CD4-positive, alpha-beta T cell treated with Interferon gamma for 1 hour (primary cell): Measurements from ENCODE around the gene RALGPS1.

ENCODE experiments used
- DNase-seq: peaks from one replicate; pipeline ENCODE4 v3.0.0-alpha.2; 2020

RALGPS1 gene

DNA sequence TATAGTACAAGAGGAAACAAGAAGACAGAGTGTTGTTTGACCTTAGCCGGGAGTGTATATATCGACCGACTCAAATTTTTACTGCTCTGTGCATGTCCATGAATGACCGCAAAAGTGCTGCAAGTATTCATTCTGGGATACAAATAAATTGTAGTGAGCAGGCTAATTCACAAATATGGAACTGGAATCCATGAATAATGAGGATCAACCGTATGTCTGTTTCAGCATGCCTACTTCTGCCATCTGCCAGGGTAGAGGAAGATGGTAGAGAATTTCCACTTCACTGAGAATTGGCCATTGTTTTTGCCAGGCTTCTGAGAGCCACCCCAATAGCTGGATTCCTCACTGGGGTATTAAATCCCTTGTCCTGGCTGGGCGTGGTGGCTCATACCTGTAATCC is 8.5 kb upstream of the RALGPS1 start:
- no peak for DNase-seq

DNA sequence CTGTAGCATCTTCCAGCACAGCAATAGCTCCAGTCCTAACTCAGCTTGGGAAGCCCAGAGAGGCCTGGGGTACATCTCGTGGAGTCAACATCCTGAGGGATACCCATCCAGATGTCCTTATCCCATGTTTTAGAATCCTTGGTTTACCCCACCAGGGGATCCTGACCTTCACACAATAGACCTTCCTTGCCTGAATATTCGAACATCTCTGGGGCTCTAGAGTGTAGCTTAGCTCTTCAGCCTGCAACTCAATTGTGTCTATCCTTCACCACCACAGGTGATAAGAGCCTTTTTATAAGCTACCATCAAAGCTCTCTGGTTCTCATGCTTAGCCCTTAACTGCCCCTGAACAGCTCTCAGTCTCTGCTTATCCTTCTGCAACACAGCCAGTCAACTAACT is 7.5 kb upstream of the RALGPS1 start:
- no peak for DNase-seq

DNA sequence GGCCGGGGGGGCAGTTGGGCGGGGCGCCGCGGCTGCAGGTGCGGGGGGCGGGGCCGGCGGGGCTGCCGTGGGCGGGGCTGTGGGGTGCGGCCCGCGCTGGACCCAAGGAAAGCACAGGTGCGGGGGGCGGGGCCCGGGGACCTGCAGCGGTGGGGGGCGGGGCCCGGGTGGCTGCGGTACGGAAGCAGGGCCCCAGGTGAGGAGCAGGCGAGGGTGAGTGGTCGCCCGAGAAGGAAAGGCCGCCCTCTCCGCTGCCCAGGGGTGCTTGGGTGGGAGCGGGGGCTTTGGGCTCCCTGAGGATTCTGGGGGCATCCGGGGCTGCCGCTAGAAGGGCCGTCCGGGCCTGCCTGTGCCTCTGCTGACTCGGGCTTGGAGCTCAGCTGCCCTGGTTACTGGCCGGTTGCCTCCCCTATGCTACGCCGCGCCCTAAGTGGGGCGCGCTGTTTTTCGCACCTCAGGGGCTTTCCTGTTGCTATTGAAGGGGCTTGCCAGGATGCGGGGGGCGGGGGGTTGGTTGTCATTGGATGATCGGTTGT is 767 bp downstream of the RALGPS1 start:
- peak; percentile 56 for DNase-seq

DNA sequence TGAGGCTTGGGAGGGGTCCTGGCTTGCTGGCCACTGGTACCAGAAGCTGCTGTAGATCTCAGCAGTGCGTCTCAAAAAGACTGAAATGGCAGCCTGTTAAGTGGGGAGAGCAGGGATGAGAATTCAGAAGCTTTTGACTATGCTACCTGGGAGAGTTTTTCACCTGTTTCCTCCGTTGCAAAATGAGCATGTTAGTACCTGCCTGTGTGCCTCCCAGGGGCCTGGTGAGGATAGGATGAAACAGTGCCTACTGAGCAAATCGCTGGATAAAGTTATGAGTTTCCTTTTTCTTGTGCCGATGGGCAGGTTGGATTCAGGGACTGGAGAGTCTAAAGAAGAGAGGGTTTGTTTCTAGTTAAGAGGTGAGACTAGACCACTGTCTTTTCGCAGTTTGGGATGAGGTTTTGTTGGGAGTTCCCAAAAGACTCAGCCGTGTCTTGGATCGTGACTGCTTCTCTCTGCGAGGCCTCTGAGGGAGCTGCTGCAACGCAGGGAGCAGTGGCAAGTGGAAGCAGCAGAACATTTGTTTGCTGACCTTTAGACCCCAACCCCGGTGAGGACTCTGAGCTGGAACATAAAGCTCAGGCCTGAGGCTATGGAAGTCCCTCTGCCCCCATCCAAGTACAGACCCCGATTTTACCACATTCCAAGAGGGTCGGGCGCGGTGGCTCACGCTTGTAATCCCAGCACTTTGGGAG is 1.4 kb downstream of the RALGPS1 start:
- no peak for DNase-seq

DNA sequence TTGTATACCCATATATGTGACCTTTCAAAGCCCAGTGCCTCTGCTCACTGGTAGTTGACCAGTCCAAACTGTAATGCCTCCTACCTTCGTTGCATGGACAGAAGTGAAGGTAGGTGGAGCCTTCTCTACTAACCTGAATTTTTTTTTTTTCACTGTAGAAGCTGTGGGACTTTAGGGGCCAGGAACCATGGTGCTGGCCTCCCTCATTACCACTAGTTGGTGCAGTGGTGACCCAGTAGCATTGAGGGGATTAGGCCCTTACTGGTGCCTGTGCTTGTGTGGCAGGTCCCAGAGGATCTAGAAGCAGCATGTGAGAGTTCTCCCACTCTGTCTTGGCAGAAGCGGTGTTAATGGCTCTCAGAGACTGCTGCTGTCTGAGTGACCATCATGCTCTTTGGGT is 2.3 kb downstream of the RALGPS1 start:
- DNase-seq, result no peak

DNA sequence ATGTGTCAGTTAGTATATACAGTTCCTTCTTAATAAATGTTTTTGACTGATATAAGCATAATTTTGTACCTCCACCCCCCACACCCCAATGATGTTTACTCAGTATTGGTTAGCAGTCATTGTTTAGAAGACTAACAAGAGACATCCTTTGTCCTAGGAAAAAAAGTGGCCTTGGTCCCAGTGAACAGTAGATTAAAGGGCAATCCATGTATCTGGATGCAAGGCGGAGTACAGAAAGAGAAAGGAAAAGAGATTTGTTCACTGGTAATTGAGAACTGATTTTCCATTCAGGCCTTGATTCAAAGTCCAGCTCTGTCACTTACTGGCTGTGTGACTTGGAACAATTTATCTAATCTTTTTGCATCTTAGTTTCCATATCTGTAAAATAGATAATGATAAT is 4.6 kb downstream of the RALGPS1 start:
- DNase-seq, result no peak

DNA sequence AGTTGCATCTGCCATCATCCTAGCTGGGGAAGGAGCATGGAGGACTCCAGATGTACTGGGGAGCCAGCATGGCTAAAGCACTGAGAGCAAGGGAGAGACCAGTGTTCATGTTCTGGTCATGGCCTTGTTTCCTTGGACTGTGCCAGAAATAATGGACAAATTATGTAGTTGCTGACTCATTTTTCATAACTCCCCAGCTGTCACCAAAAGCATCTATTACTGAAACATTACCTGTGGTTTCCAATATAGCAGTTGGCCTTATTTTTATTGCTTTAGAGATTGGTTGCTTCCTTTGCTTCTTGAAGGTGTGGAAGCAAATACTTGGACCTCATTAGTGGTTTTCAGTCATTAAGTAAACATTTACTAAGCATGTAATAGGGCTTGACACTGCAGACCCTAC is 11.3 kb downstream of the RALGPS1 start:
- DNase-seq, result no peak

DNA sequence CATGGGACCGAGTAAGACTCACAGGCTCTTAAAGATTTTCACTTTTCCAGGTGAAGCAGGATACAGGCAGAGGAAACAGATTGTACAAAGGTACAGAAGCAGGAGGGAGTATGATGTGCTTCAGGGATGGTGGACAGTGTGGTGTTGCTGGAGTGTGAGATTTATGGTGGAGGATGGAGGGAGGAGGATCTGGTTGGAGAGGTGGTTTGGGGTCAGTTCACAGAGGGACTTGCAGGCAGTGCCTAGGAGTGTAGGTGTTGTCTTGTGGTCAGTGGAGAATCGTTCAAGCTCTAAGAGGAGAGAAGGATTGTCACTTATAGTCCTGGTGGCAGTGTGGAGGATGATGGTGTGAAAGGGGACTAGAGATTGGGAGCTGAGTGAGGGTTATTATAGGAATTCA is 11.8 kb downstream of the RALGPS1 start:
- no peak for DNase-seq

DNA sequence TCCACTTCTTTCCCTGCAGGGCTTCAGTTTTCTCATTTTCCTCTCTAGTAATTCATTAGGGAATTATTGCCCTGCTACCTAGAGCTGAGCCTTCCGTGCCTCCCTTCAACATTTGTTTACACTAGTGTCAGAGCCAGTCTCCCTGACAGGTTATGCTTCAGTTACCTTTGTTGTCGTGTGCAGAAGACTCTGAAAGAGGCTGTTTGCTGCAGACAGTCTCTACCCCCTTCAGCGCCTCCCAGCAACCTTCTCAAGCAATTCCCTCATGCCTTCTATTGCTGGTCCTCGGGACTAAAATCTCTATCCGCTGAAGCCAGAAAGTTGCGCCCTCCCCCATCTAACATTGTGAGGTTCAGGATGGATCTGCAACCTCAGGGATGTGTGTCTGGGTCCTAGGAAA is 12.8 kb downstream of the RALGPS1 start:
- no peak for DNase-seq

DNA sequence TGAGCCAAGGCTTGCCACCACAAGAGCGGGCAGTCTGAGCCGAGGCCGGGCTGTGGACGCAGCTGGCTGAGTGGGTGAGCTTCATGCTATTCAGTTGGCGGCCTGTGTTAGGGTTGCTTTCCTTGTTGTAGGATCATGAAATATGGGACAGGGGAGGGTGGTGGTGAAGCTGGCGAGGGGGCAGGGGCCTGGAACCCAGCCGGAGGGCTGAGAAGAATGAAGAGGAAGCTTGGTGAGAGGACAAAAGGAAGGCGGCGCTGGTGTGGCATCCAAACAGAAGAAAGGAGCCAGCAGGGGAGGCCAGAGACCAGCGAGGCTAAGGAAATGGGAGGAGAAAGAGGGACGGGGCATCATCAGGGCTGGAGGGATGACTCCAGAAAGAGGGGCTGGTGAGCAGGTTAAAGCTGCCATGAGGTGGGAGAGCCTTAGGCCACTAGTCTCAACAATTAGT is 18.3 kb downstream of the RALGPS1 start:
- DNase-seq, result no peak

DNA sequence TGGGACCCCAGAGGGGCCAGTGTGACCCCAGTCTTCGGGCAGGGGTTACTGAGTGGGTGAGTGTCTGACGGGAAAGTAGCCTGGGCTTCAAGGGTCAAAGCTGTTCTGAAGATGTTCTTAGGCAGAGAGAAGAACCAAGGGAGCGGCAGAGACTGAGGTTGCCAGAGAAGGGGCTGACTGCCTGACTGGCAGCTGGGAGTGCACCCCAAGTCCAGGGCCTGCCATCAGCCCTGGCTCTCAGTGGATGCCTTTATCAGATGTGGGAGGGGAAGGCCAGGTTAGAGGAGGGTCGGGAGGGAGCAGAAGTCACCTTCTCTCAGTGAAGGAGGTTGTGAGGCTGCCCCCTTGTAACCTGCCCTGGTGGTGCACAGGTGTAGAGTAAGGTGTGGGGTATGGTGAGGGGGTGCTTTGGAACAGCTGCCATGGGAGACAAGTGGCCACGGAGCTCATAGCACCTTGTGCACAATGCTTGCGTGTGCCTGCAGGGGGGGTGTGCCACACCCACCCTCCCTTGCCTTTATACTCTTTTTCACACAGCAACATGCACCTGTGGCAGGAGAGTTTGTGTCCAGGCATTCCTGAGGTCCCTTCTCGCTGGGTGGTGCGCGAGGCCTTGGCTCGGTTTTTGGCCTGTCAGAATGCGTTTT is 18.9 kb downstream of the RALGPS1 start:
- DNase-seq, result no peak

DNA sequence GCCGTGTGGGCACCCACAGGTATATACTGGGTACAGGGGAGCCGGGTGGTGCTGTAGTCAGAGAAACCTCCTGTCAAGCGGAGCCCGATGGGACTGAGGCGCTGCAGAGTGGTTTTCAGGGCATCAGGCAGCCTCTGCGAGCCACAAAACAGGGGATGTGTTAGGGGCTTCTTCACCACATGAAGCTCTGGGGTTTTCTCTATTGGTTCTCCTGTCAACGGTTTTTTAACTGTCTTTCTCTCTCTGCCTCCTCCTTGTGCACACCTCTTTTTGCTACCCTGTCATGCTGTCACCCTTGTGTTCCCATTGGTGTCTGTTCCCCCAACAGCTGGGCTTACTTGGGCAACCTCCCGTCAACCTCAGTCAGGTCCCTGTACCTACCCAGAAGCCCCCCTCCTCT is 19.9 kb downstream of the RALGPS1 start:
- no peak for DNase-seq

DNA sequence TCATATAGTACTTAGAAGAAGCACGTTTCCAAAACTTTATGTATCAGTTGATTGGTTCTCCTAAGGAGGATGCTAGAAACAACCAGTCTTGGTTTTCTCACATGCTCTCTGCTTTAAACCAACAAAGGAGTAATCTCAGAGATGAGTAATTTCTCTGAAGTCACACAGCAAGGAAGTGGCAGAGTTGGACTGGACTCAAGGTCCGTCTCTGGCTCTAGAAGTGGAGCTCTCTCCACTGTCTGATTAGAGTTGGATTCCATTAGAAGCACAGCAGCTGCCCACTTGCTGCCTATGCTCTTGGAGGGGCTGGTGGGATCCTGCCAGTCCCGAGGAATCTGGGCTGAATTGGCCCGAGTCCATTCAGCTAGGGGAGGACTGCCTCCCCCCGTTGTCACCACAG is 21.0 kb downstream of the RALGPS1 start:
- DNase-seq, result no peak

DNA sequence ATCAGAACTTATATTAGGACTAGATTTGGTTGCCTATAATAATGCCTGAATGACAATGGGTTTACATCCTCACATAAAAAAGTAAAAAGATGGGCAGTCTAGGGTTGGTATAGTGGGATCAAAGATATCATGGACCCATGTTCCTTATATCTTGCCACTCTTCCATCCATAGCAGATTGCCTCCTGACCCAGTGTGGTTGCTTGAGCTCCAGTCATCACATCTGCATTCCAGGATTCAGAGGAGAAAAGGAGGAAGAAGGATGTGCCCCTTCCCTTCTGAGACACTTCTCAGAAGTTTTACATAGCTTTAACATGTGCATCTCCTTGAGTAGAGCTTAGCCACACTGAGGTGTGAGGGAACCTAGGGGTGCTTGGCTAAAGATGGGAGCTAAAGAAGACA is 22.9 kb downstream of the RALGPS1 start:
- DNase-seq, result no peak

DNA sequence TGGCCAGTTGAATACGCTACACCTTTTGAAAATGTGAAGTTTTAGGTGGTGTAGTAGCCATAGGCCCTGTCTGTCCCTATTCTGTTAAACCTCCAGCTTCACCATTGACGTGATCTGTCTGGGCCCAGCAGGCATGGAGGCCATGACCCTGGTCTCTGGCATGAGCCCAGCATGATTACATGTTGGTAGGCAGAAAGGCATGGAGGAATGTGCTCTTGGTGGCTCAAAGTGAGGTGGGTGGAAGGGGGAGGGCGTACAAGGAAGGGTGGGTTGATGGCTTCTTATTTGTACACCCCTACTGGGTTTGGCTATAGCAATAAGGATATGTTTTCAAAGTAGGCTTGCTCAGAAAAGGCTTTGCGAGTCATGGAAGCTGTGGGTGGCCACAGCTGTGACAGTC is 23.7 kb downstream of the RALGPS1 start:
- no peak for DNase-seq

DNA sequence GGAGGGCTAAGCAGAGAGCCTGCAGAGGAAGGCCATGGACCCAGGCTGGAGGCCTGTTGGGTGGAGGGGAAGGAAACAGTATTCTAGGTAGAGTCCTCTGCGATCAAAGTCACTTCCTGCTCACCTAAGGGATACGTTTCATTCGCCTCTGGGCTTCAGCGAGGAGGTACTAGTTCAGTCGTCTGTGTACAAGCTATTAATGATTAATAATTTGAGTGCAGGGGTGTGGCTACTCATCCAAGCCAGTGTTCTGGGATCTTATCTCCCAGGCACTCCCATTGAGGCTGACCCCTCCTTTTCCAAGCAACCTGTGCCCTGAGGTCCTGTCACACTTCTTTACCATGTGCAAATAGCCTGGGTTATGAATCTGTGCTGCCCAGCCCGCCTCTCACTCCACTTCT is 25.2 kb downstream of the RALGPS1 start:
- no peak for DNase-seq

DNA sequence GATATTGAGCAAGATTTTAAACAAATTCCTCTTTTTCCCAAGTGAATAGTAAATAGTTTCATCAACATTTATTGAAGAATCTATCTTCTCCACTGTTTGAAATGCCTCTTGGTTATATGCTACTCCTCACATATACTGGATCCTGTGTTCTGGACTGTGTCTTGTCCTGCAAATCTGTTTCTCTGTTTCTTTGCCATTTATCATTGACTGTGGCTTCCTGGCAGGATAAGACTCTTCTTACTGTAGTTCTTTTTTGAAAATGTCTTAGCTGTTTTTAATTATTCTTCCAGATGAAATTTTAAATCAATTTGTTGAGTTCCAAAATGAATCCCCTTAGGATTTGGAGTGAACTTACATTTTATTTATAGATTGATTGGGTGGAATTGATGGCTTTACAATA is 27.8 kb downstream of the RALGPS1 start:
- DNase-seq, result no peak

DNA sequence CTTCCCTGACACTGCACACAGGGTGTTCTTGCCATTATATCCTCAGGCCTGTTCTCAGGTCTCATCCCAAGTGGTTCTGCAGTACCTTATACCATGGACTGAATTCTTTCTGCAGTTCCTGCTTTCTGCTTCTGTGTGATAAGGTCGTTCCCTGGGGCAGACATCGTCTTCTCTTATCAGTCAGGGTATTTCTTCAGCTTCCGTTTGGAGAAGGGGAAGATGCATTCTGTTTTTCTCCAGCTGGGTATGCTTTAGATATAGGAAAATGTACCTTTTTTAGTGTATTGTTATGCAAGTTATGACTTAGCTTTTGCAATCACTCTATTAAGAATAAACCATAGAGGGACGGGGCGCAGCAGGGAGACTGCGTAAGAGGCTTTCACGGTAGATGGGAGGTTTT is 31.1 kb downstream of the RALGPS1 start:
- DNase-seq, result no peak

DNA sequence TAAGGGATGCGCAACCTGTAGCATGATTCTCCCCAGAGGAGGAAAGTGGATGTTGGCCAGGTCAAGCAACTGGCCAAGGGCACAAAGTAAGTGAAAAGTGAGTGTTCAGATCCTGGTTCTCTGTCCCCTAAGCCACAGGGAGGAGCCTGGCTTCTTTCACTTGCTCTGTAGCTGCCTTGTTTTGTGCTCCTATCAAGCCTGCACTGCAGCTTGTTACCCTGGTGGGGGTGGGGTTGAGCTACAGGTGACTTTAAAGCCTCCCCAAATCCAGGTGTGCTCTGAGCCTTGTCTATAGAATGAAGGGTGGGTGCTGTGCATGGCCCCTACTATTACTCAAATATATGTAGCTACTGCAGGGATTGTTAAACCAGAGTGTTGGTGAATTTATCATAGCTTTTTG is 32.9 kb downstream of the RALGPS1 start:
- no peak for DNase-seq

DNA sequence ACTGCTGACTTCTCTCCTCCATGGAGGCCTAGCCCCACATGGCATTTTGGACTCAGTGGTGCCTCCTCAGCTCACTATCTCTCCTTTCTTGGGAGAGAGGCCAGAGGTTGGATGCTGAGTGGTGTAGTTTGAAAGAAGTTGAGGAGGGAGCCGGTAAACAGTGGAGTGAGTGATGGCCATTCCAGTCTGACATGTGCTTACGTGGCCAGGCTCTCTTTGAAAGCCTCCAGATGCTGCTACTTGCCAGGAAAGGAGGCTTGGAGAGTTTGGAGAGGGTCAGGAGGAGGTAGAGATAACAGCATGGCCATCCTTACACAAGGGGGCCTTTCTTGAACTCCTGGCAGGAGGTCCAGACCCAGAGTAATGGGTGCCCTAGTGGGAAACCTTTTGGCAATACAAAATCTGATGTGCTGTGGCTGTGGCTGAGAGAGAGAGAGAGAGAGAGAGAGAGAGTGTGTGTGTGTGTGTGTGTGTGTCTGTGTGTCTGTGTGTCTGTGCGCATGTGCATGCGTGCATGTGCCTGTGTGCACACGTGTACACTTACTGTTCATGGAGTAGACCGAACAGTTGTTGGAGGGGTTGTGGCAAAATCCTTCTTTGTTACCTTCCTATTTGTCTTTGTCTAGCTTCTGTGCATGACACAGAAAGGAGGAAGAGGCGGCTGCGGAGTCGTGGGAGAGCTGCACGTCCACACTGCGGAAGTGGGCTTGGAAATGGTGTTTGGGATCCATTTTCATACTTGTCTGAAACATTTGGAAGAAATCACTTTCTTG is 37.8 kb downstream of the RALGPS1 start:
- no peak for DNase-seq

DNA sequence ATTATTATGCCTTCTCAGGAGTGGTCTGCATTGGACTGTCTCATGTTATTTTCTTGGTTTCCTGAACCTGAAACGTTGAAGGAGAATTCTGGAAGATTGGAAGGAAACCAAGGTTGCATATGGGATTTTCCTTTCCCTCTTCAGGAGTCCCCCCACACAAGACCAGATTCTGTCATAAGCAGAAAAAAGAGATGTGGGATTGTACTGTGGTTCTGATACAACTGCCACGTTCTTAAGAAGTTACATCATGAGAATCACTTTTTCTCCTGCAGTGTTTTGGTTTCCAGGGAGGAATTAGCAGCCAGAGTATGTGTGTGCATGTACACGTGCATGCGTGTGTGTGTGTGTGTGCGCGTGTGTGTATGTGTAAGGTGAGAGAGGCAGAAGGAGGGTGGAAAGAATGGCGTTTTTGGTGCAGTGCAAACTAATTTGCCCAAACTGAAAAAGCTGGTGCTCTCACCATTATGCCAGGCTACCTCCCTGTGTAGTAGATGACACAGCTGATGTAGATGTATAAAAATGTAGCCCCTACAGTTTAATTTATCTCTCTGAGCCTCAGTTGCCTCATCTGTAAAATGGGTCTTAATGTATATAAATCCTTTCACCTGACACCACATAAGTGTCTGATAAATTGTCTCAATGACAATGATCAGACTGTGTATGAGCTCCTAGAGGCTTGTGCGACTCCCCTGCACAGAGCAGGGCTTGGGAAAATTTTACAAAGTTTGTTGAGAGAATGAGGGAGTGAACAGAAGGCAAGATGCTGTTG is 38.6 kb downstream of the RALGPS1 start:
- no peak for DNase-seq

DNA sequence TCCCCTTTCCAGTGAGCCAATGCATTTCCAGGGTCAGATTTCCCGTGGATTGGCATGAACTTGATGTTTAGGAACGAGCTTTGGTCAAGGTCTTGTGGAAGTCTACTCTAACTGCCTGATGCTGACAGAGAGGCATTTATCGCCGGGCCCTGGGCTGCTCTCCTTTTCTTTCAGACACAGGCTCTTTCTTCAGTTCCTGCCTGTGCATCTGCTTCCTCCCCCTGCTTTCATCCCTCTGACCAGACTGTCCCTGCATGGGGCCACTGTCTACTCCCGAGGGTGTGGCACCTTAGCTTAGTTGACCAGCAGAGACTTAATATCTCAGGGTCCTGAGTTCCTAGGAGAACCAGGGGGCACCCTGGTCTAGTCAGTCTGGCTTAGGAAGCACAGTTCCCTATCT is 41.2 kb downstream of the RALGPS1 start:
- DNase-seq, result no peak
